ENCODE results near the gene KRT20.

DNA sequence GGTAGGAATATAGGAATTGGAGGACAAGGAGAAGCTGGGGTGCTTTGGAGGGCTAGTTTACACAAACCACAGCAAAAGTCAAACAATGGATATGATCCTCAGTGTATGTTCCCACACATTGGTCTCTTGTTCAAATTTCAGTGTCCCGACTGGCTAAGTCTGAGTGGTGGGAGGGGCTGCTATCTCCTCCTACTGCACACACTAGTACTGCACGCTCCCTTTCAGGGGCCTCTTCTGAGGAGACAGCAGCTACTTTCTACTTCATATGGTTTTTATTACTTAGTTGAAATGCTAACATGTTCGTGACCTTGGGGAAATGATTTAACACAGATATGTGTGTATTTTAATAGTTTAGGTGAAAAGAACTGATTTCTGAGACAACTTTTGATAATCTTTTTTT, 43.8 kb downstream of the KRT20 start:
- TF ChIP-seq, protein P1, sequence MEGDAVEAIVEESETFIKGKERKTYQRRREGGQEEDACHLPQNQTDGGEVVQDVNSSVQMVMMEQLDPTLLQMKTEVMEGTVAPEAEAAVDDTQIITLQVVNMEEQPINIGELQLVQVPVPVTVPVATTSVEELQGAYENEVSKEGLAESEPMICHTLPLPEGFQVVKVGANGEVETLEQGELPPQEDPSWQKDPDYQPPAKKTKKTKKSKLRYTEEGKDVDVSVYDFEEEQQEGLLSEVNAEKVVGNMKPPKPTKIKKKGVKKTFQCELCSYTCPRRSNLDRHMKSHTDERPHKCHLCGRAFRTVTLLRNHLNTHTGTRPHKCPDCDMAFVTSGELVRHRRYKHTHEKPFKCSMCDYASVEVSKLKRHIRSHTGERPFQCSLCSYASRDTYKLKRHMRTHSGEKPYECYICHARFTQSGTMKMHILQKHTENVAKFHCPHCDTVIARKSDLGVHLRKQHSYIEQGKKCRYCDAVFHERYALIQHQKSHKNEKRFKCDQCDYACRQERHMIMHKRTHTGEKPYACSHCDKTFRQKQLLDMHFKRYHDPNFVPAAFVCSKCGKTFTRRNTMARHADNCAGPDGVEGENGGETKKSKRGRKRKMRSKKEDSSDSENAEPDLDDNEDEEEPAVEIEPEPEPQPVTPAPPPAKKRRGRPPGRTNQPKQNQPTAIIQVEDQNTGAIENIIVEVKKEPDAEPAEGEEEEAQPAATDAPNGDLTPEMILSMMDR (IDR thresholded peaks at IDR 0.05) = no peak
- no peak for TF ChIP-seq POLR2A (IDR thresholded peaks at IDR 0.05)
- TF ChIP-seq POLR2AphosphoS5 (IDR thresholded peaks at IDR 0.05) = no peak

Data from stomach (tissue), 4 donors.